Pancreas (tissue), 10 donors: ENCODE measurements around the gene SCN5A. TPM values are rescaled to one million over a fixed set of nuclear protein-coding genes. Genes with fewer than 3 reads are reported as not detected.

Experiments
- ATAC-seq, 4 donors: fragments of 200-7000 bp; cut with Tn5 transposase; one replicate each; pipeline versions ENCODE4 v1.8.0 to v1.9.1; 2020; ENCODE audit warnings: mild to moderate bottlenecking in 4 of 4, moderate library complexity in 4 of 4
- DNase-seq, 6 donors: peaks; one replicate each; pipeline ENCODE4 v3.0.0-alpha.2; 2020
- FAIRE-seq: peaks from 2 replicates; lab custom pipeline; 2012; peaks lifted over from hg19 to GRCh38; lab: Jason Lieb, UNC
- H3K27ac ChIP-seq, 4 donors: fragments of 200-600 bp; sonication (generic); 1 replicate in 3 of 4; 2 replicates in 1 of 4; pipeline versions ENCODE4 v1.5.0 to v1.8.0; 2020
- H3K27me3 ChIP-seq, 4 donors: fragments of 200-600 bp; one replicate each; pipeline ENCODE4 v1.8.0; 2021
- H3K36me3 ChIP-seq, 3 donors: fragments of 200-600 bp; sonication (generic) in 1 of 3; one replicate each; pipeline versions ENCODE4 v1.5.0 to v1.8.0; 2020 to 2021
- H3K4me1 ChIP-seq, 3 donors: fragments of 200-600 bp; one replicate each; pipeline ENCODE4 v1.8.0; 2021
- H3K4me3 ChIP-seq, 4 donors: fragments of 200-600 bp; sonication (generic) in 2 of 4; one replicate each; pipeline versions ENCODE4 v1.5.0 to v1.8.0; 2020 to 2021
- H3K9me3 ChIP-seq, 4 donors: fragments of 200-600 bp; one replicate each; pipeline ENCODE4 v1.8.0; 2021
- WGBS, 2 donors: extraction: QIAGEN DNeasy Blood & Tissue Kit; methylation state at CpG; one replicate each; pipeline ENCODE4 v1.1.7; 2013; 5-methylcytosine and 5-hydroxymethylcytosine counted together
- intact Hi-C, 3 donors: fragments of 100-400 bp; cut with DNase I; formaldehyde crosslinking; loops; one replicate each; pipeline versions ENCODE4 v1.11.1 to v1.14.2; 2022
- polyA plus RNA-seq, 2 donors: library from polyadenylated mRNA; stranded (reverse); fragments of 200-250 nt; gene quantifications; one replicate each; pipeline ENCODE4 v1.2.3, GENCODE V29; 2013
- total RNA-seq, 6 donors: library from RNA; stranded (reverse); fragmentation: NEBNext Ultra II Directional in 4 of 6; extraction: Animal tissue kit (Norgen Biotek cat#: 25700) in 4 of 6; gene quantifications; one replicate each; pipeline versions ENCODE4 v1.2.1 to v1.2.4, GENCODE V29; 2021 to 2023
- TF ChIP-seq, protein P1 (sequence below), 4 donors: fragments of 200-600 bp; sonication (generic) in 3 of 4; IDR thresholded peaks; one replicate each; pipeline versions ENCODE4 v1.5.0 to v1.8.0; 2021; ENCODE audit warnings: antibody characterized with exemption in 4 of 4
- donor health status: healthy with polysubstance abuse.
- donor health status: DM: no; HTN: no; CAD: no; lungs with moderate emphysema.
- donor health status: DM: no; HTN: no; CAD: no.
- donor health status: control.
- donor health status: control.
- donor health status: Bipolar disorder and iron deficiency.
- donor health status: DM: yes; HTN: yes; CAD: no.
- donor health status: DM: no; HTN: no; CAD: no.
- donor health status: DM: no; HTN: no; CAD: no.
- donor health status: DM: yes; HTN: yes; CAD: no.

Gene SCN5A
- total and polyA plus RNA-seq, 8 donors, result 0.07 to 0.39 (median 0.26) TPM; not detected in 1

DNA sequence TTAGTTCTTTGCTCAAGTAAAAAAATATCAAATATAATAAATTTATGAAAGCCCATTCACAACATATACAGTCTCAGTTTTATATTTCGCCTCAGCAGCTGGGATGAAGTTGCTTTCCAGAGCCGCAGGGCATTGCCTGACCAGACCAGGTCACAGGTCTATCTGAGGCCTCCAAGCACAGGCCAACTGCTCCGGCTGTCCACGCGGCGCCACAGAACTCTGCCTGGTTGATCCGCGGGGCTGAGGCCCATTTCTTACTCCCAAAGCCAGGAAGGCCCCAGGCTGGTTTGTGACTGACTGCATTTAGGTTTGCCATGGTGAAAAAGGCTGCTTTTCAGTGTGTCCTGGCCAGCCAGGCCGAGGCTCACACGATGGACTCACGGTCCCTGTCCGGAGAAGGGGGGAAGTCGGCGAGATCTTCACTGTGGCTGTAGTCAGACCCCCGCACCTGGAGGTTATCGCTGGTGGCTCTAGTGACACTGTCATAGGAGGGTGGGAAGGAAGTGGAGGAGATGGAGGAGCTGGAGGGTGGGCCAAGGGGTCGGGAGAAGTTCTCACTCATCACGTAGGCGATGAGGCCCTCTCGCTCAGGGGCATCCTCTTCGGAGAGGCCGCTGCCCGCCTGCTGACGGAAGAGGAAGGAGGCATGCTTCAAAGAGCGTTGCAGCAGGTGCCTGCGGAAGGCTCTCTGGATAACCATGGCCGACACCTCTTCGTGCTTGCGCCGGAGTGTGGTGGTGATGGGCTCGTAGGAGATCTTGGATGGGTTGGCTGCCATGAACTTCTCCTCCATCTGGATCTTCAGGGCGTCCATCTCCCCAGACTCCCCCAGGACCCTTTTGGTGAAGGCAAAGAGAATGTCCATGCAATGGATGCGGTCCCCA, 99.3 kb downstream of the SCN5A start:
- Histone ChIP-seq H3K9me3 (no peaks in the 10 kb centered on the region), H3K27me3 (no peaks in the 10 kb centered on the region), H3K36me3 (no peaks in the 10 kb centered on the region), H3K4me1 (no peaks in the 10 kb centered on the region), H3K27ac (no peak overlapping the region), H3K4me3 (no peak overlapping the region)
- ATAC-seq, result no peak
- 90 to 93% methylated on average over 33 of the region's 33 CpGs for WGBS, 2 donors
- FAIRE-seq, result no peak
- intact Hi-C loops, result no loop called here
- TF ChIP-seq, protein P1, sequence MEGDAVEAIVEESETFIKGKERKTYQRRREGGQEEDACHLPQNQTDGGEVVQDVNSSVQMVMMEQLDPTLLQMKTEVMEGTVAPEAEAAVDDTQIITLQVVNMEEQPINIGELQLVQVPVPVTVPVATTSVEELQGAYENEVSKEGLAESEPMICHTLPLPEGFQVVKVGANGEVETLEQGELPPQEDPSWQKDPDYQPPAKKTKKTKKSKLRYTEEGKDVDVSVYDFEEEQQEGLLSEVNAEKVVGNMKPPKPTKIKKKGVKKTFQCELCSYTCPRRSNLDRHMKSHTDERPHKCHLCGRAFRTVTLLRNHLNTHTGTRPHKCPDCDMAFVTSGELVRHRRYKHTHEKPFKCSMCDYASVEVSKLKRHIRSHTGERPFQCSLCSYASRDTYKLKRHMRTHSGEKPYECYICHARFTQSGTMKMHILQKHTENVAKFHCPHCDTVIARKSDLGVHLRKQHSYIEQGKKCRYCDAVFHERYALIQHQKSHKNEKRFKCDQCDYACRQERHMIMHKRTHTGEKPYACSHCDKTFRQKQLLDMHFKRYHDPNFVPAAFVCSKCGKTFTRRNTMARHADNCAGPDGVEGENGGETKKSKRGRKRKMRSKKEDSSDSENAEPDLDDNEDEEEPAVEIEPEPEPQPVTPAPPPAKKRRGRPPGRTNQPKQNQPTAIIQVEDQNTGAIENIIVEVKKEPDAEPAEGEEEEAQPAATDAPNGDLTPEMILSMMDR (IDR thresholded peaks at IDR 0.05), result no peak
- peak in 1 of 6 donors; percentile 34 for DNase-seq

DNA sequence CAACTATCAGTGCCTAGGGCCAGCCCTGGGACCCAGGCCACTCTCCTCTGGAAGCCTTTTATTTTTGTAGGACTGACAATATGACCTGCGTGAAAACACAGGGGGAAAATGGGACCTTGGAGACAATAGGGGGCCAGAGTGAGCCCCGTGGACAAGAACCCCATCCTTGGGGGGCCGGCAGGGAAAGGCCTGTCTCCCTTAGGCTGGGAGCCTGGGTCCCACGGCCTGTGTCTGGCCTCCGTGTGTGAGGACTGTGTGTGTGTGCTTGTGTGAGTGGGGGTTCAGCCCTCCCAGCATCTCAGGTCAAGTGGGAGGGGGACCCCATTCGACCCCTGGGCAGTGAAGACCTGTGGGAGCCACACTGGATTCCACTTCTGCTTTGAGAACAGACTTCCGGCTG, 100.0 kb downstream of the SCN5A start:
- DNase-seq, result no peak
- TF ChIP-seq, protein P1 (IDR thresholded peaks at IDR 0.05), result no peak
- no peaks in the 10 kb centered on the region for H3K9me3 ChIP-seq
- intact Hi-C loops, result no loop called here
- H3K27me3 ChIP-seq, result no peaks in the 10 kb centered on the region
- H3K4me1 ChIP-seq, result no peaks in the 10 kb centered on the region
- no peak for ATAC-seq
- no peak overlapping the region for H3K27ac ChIP-seq
- H3K36me3 ChIP-seq, result no peaks in the 10 kb centered on the region
- H3K4me3 ChIP-seq, result no peak overlapping the region
- WGBS, 2 donors, result 73 to 88% methylated on average over 7 of the region's 7 CpGs
- no peak for FAIRE-seq

DNA sequence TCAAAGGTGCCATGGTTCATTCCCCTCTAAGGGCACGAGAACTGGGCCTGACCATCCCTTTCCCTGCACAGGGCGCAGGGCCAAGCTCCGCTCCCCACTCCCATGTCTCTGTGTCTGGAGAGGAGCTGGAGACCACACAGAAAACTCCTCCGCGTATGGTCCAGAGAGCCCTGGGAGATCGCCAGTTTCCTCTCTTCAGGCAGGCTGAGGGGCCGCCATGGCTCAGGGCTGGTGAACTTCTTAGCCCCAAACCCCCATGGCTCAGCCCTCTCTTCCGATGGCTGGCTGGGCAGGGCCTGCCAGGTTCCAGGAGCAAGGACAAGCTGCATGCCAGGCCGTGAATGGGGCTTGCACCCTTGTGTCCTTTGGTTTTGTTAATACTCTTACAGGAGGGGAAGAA, 100.4 kb downstream of the SCN5A start:
- no peaks in the 10 kb centered on the region for H3K27me3 ChIP-seq
- DNase-seq, result no peak
- H3K4me3 ChIP-seq, result no peak overlapping the region
- no peak for ATAC-seq
- intact Hi-C loops, result no loop called here
- TF ChIP-seq, protein P1 (IDR thresholded peaks at IDR 0.05), result no peak
- FAIRE-seq, result no peak
- no peaks in the 10 kb centered on the region for H3K4me1 ChIP-seq
- no peak overlapping the region for H3K27ac ChIP-seq
- WGBS, 2 donors, result 82 to 85% methylated on average over 9 of the region's 9 CpGs
- H3K9me3 ChIP-seq, result no peaks in the 10 kb centered on the region
- H3K36me3 ChIP-seq, result no peaks in the 10 kb centered on the region

DNA sequence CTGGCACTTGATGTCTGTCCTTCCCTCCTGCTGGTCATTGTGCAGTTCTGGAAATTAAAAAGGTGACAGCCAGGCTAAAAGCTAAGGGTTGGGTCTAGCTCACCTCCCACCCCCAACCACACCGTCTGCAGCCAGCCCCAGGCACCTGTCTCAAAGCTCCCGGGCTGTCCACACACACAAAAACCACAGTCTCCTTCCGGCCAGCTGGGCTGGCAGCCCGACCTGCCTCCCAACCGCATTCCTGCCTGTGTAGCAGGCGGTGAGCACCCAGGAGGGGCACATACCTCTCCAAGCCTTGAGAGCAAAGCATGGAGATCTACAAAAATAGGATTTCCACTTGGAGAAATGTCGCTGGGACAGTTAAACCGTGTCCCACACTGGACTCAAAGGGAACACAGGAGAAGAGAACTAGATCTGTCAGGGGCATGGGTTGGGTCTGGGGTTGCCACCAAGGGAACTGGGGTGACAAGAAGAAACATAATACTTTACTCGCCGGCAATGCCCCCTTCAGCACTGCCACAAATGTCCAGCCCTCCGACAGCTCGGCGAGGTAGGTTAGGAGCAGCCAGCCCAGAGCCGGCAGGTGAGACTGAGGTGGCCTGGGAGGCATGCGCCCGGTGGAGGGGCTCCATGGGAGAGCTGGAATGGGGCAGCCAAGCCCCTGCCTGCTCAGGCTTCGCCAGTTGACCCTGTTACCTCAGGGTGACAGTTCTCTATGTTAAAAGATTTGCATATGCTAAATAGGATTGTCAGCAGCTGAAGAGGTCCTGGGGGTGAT, 101.1 kb downstream of the SCN5A start:
- ATAC-seq, result no peak
- no peak overlapping the region for H3K27ac ChIP-seq
- DNase-seq, result peak in 1 of 6 donors; percentile 46
- intact Hi-C loops, result no loop called here
- no peaks in the 10 kb centered on the region for H3K36me3 ChIP-seq
- no peaks in the 10 kb centered on the region for H3K27me3 ChIP-seq
- no peaks in the 10 kb centered on the region for H3K9me3 ChIP-seq
- TF ChIP-seq, protein P1 (IDR thresholded peaks at IDR 0.05), result no peak
- FAIRE-seq, result no peak
- H3K4me1 ChIP-seq, result no peaks in the 10 kb centered on the region
- WGBS, 2 donors, result 63 to 67% methylated on average over 17 of the region's 17 CpGs
- no peak overlapping the region for H3K4me3 ChIP-seq
